WTC11 (cell line): ENCODE measurements around the gene BTBD17. TPM values are rescaled to one million over a fixed set of nuclear protein-coding genes. Genes with fewer than 3 reads are reported as not detected.

Experiments used
- ATAC-seq: fragments of 200-7000 bp; cut with Tn5 transposase; 2 replicates; pipeline ENCODE4 v1.10.0; 2021; ENCODE audit warnings: mild to moderate bottlenecking, moderate library complexity
- CTCF ChIA-PET: fragments of 300-600 bp; sonication (Branson Sonifier 250); formaldehyde crosslinking; loops from one replicate; lab custom pipeline; 2021; ENCODE audit warnings: antibody characterized with exemption; lab: Charles Lee
- POLR2A ChIA-PET: fragments of 350-600 bp; sonication (Branson Sonifier 250); formaldehyde crosslinking; loops from one replicate; lab custom pipeline; 2021; ENCODE audit warnings: antibody characterized with exemption; lab: Charles Lee
- DNase-seq: peaks from one replicate; pipeline ENCODE4 v3.0.0; 2021; ENCODE audit warnings: low spot score
- H3K27ac Mint-ChIP-seq: 2 replicates; pipeline ENCODE4 v1.8.0; 2021; ENCODE audit warnings: mixed read lengths
- H3K27me3 Mint-ChIP-seq: 2 replicates; pipeline ENCODE4 v1.8.0; 2021; ENCODE audit warnings: low read depth, mild to moderate bottlenecking, moderate library complexity, mixed read lengths
- H3K36me3 Mint-ChIP-seq: 2 replicates; pipeline ENCODE4 v1.8.0; 2021; ENCODE audit warnings: mixed read lengths
- H3K4me1 Mint-ChIP-seq: 2 replicates; pipeline ENCODE4 v1.8.0; 2022; ENCODE audit warnings: mixed read lengths
- H3K4me3 Mint-ChIP-seq: 2 replicates; pipeline ENCODE4 v1.8.0; 2021; ENCODE audit warnings: mild to moderate bottlenecking, moderate library complexity, mixed read lengths
- H3K9me3 Mint-ChIP-seq: 2 replicates; pipeline ENCODE4 v1.8.0; 2021; ENCODE audit warnings: mixed read lengths
- FOXK1 ChIP-seq: sonication (generic); formaldehyde crosslinking; IDR thresholded peaks from 2 replicates; pipeline ENCODE4 v1.8.0; 2022; ENCODE audit warnings: mild to moderate bottlenecking, moderate library complexity, missing genetic modification reagents
- FOXP1 ChIP-seq: sonication (generic); formaldehyde crosslinking; IDR thresholded peaks from 2 replicates; pipeline ENCODE4 v1.8.0; 2022; ENCODE audit warnings: missing genetic modification reagents, mild to moderate bottlenecking, moderate library complexity, borderline replicate concordance
- GABPB1 ChIP-seq: sonication (generic); formaldehyde crosslinking; IDR thresholded peaks from 2 replicates; pipeline ENCODE4 v1.8.1; 2023; ENCODE audit warnings: mild to moderate bottlenecking, missing genetic modification reagents
- MXD4 ChIP-seq: fragments of 250-450 bp; sonication (Bioruptor Pico); IDR thresholded peaks from 2 replicates; pipeline ENCODE4 v1.8.0; 2021; ENCODE audit warnings: mild to moderate bottlenecking, moderate library complexity, borderline replicate concordance
- NR1H2 ChIP-seq: sonication (generic); formaldehyde crosslinking; IDR thresholded peaks from 2 replicates; pipeline ENCODE4 v1.9.0; 2021; ENCODE audit warnings: mild to moderate bottlenecking, moderate library complexity, missing genetic modification reagents
- TP53 ChIP-seq: sonication (generic); formaldehyde crosslinking; IDR thresholded peaks from 2 replicates; pipeline ENCODE4 v1.8.1; 2023; ENCODE audit warnings: mild to moderate bottlenecking, missing genetic modification reagents
- ZNF232 ChIP-seq: sonication (generic); formaldehyde crosslinking; IDR thresholded peaks from 2 replicates; pipeline ENCODE4 v1.8.0; 2022; ENCODE audit warnings: mild to moderate bottlenecking, missing genetic modification reagents
- ZNF423 ChIP-seq: fragments of 250-450 bp; sonication (Bioruptor Pico); IDR thresholded peaks from 2 replicates; pipeline ENCODE4 v2.1.2; 2022; ENCODE audit warnings: mild to moderate bottlenecking, moderate library complexity
- total RNA-seq: library from RNA; stranded (reverse); gene quantifications from 3 replicates; pipeline ENCODE4 v1.2.3, GENCODE V29; 2021
- TF ChIP-seq, protein P1 (sequence below): sonication (generic); formaldehyde crosslinking; IDR thresholded peaks from 2 replicates; pipeline ENCODE4 v1.8.0; 2022; ENCODE audit warnings: mild to moderate bottlenecking, missing genetic modification reagents
- TF ChIP-seq, protein P2 (sequence below): sonication (generic); formaldehyde crosslinking; IDR thresholded peaks from 2 replicates; pipeline ENCODE4 v1.8.1; 2023; ENCODE audit warnings: mild to moderate bottlenecking, moderate library complexity, missing genetic modification reagents
- TF ChIP-seq, protein P3 (sequence below): fragments of 250-450 bp; sonication (Bioruptor Pico); conservative IDR thresholded peaks from 2 replicates; pipeline ENCODE4 v1.9.0; 2021; ENCODE audit warnings: mild to moderate bottlenecking

BTBD17 gene
- total RNA-seq, 1 experiment from 2014 or later: 0.94 TPM

DNA sequence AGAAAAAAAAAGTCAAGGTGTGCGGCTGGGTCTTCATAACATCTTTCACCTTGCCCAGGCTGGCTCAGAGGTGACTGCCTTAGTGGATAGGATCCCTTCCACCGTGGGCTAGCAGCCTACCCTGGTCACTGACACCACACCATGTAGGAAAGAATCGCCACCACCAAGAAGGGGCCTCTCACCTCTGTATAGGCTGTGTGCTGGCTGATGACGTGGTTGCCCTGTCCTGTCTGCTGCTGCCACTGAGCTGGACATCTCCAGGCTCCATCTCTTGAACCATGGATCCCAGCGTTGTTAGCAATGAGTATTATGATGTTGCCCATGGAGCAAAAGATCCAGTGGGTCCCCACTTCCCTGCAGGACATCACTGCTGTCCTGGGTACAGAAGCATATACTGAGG is 5.5 kb upstream of the BTBD17 start, which contains the start of gene GPR142:
TSS of gene GPR142 (plus strand) at position 301 of the 400 bp plus-strand sequence. CDS start 2,035 bp downstream, outside the sequence.
- H3K27me3 Mint-ChIP-seq: peaks cover 2% of the 10 kb centered on the region; the same call in 1 of the 2 replicates
- H3K9me3 Mint-ChIP-seq: no peaks in the 10 kb centered on the region
- no peak within 1 kb of the TSS for H3K4me3 Mint-ChIP-seq
- H3K27ac Mint-ChIP-seq: no peak within 1 kb of the TSS
- DNase-seq: no peak
- H3K4me1 Mint-ChIP-seq: peaks cover 18% of the 10 kb centered on the region
- TF ChIP-seq GABPB1 (CRISPR knock-in tag): no peak
- no peak for TF ChIP-seq MXD4
- TF ChIP-seq, protein P1, sequence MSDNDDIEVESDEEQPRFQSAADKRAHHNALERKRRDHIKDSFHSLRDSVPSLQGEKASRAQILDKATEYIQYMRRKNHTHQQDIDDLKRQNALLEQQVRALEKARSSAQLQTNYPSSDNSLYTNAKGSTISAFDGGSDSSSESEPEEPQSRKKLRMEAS (CRISPR knock-in tag): no peak
- TF ChIP-seq ZNF232 (CRISPR knock-in tag): no peak
- TF ChIP-seq TP53 (CRISPR knock-in tag): no peak
- TF ChIP-seq, protein P2, sequence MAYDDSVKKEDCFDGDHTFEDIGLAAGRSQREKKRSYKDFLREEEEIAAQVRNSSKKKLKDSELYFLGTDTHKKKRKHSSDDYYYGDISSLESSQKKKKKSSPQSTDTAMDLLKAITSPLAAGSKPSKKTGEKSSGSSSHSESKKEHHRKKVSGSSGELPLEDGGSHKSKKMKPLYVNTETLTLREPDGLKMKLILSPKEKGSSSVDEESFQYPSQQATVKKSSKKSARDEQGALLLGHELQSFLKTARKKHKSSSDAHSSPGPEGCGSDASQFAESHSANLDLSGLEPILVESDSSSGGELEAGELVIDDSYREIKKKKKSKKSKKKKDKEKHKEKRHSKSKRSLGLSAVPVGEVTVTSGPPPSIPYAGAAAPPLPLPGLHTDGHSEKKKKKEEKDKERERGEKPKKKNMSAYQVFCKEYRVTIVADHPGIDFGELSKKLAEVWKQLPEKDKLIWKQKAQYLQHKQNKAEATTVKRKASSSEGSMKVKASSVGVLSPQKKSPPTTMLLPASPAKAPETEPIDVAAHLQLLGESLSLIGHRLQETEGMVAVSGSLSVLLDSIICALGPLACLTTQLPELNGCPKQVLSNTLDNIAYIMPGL: no peak
- ATAC-seq: no peak
- CTCF ChIA-PET: interaction anchor here (0.7 to 7.1 kb wide), 36 partner anchors 10 to 495 kb away, joined by 3 to 138 read pairs (median 11); partner anchors contain the start of genes CD300A, CD300C and CD300LB
- no peaks in the 10 kb centered on the region for H3K36me3 Mint-ChIP-seq
- POLR2A ChIA-PET: no interaction called here

DNA sequence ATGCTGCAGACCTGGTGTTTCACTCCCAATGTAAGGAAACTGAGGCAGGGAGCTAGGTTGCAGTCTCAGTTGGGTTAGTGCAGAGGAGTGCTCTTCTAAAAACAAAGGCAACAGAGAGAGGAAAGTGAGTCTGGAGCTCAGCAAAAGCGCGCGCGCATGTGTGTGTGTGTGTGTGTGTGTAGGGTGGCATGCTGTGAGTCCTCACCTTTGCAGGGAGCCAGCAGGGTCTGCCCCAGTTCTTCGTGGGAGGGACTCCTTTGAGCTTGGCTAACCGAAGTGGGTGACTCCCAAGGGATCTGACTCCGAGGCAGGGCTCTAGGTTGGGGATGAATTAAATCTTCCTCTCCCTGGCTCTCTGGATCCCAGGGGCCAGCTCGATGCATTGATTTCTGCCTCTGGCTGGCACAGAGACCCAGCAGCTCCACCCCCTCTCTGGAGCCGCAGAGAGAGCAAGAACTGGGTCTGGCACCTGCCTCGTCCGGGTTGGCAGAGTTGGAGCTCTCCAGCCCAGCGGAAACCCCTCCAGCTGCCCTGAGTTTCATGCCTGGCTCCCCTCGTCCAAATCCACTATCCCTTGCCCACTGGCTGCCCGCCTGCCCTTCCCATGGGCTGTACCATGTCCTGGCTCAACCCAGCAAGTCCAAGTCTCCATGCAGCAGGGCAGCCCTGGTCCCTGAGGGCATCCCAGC is 1.3 kb upstream of the BTBD17 start:
- Mint-ChIP-seq H3K27ac (no peak overlapping the region), H3K9me3 (0 out of 2 replicates have a peak, but pooled peaks cover 5% of the 10 kb centered on the region), H3K4me1 (peaks cover 30% of the 10 kb centered on the region), H3K4me3 (no peak overlapping the region), H3K36me3 (no peaks in the 10 kb centered on the region), H3K27me3 (peaks cover 8% of the 10 kb centered on the region)
- ChIA-PET POLR2A (interaction anchor here (1.0 kb wide), 1 partner anchor 137 kb away, joined by 3 read pairs; no protein-coding TSS in a partner anchor), CTCF (interaction anchor here (0.6 to 4.4 kb wide), 28 partner anchors 10 to 408 kb away, joined by 3 to 60 read pairs (median 6); partner anchors contain the start of gene TTYH2)
- ATAC-seq (no peak), DNase-seq (no peak)
- TF ChIP-seq, protein P3, sequence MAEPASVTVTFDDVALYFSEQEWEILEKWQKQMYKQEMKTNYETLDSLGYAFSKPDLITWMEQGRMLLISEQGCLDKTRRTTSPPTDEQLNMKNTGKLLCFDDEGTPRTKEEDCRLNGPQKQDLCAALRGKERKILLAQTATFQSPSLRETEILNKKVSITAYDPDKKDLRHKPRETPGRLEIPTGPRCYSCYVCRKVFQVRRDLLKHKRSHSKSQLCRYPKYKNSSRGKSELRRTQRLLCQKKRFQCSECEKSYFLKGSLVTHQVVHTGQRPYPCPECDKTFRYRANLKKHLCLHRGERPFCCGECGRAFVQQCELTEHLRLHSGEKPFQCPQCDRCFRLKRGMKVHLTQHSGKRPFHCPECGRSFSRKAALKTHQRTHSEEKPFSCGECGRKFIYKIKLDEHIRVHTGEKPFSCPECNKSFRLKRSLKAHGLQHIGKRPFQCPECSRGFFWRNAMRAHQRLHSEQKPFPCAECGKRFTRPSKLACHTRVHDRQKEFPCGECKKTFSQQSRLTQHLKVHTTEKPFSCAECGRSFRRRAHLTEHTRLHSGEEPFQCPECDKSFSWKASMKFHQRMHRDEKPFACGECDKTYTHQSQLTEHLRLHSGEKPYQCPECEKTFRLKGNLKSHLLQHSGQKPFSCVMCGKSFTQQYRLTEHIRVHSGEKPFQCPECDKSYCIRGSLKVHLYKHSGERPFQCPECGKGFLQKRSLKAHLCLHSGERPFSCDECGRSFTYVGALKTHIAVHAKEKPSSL (CRISPR knock-in tag): no peak

DNA sequence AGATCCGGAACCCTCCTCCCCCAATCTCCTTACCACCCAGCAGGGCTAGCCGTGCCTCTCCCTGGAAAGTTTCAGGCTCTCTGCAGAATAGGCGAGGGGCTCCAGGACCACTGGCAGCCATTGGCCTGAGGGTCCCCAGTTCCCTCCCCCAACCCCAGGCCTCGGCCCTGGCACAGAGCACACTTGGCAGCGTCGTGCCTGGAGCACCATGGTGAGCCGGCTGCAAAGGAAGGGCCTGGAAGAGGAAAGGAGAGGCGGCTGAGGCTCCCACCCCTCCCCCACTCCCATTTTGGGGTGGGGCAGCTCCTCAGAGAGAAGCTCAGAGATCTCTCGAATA is 369 bp upstream of the BTBD17 start:
- H3K27ac Mint-ChIP-seq: no peak overlapping the region
- ChIA-PET POLR2A (interaction anchor here (0.6 to 1.5 kb wide), 4 partner anchors 10 to 171 kb away, joined by 3 to 11 read pairs (median 6); no protein-coding TSS in a partner anchor), CTCF (interaction anchor here (0.9 to 4.4 kb wide), 45 partner anchors 10 to 409 kb away, joined by 3 to 60 read pairs (median 5); partner anchors contain the start of genes CD300A and TTYH2)
- DNase-seq: no peak
- H3K4me3 Mint-ChIP-seq: peak overlapping the region; percentile 59
- no peaks in the 10 kb centered on the region for H3K36me3 Mint-ChIP-seq
- H3K9me3 Mint-ChIP-seq: 0 out of 2 replicates have a peak, but pooled peaks cover 5% of the 10 kb centered on the region
- TF ChIP-seq NR1H2 (CRISPR knock-in tag): no peak
- no peak; the same call in 1 of the 2 replicates for TF ChIP-seq FOXP1 (CRISPR knock-in tag)
- no peak for TF ChIP-seq FOXK1 (CRISPR knock-in tag)
- TF ChIP-seq, protein P2: peak; percentile 46; the same call in 1 of the 2 replicates
- peak; percentile 33; the same call in 1 of the 2 replicates for TF ChIP-seq ZNF423
- peaks cover 31% of the 10 kb centered on the region for H3K4me1 Mint-ChIP-seq
- no peak for ATAC-seq
- peaks cover 12% of the 10 kb centered on the region for H3K27me3 Mint-ChIP-seq
